OCI-LY1 (cell line): ENCODE measurements around the gene FTO.

Source experiments
- EZH2 ChIP-seq: fragments of 200-600 bp; sonication (generic), shearing (Covaris generic); IDR thresholded peaks from 2 replicates; pipeline ENCODE4 v1.8.0; 2017; ENCODE audit warnings: borderline replicate concordance, mixed run types, mild to moderate bottlenecking, antibody characterized with exemption, low read length, moderate library complexity, mixed read lengths
- TF ChIP-seq, protein P1 (sequence below): fragments of 200-600 bp; sonication (generic), shearing (Covaris generic); IDR thresholded peaks from 2 replicates; pipeline ENCODE4 v1.5.1; 2017; ENCODE audit warnings: mild to moderate bottlenecking, antibody characterized with exemption, low read length, moderate library complexity, mixed read lengths

DNA sequence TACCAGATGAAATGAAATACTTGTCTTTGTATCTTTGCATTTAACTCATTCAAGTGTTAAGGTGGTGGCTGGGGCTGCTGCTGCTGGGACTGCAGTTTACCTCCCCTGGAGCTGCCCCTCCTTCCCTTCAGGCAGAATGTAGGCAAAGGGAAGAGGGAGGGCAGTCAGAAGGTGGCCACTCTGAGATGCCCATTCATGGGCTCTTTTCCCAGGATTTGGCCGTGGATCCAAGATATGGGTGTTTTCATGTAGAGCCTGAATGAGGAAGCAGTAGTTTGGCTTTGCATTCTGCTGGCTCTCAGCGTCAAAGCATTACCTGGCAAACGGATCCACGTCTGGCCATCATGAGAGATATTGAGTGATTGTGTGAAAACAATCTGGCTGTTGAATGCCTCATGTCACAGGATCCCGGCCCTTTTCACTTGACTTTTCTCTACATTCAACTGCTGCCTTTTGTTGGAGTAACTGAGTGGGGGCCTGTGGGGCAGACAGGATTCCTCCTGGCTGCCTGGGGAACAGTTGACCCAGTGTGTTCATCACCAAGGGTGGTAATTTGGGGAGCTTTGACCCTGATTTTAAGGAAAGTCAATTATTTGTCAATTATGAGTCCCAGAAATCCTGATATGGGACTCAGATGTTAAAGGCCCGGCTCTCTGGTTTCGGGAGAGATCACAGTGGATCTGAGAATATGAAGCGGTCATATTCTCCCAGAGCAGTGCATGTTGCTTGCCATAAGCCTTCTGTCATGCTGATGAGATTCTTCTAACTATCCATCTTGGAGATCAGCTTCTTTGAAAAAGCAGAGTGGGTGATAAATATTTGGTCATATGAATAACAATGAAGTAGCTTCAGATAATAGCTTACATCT lies 345.9 kb downstream of the FTO start:
- TF ChIP-seq, protein P1, sequence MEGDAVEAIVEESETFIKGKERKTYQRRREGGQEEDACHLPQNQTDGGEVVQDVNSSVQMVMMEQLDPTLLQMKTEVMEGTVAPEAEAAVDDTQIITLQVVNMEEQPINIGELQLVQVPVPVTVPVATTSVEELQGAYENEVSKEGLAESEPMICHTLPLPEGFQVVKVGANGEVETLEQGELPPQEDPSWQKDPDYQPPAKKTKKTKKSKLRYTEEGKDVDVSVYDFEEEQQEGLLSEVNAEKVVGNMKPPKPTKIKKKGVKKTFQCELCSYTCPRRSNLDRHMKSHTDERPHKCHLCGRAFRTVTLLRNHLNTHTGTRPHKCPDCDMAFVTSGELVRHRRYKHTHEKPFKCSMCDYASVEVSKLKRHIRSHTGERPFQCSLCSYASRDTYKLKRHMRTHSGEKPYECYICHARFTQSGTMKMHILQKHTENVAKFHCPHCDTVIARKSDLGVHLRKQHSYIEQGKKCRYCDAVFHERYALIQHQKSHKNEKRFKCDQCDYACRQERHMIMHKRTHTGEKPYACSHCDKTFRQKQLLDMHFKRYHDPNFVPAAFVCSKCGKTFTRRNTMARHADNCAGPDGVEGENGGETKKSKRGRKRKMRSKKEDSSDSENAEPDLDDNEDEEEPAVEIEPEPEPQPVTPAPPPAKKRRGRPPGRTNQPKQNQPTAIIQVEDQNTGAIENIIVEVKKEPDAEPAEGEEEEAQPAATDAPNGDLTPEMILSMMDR: no peak
- TF ChIP-seq EZH2: no peak
